CD4-positive, alpha-beta T cell treated with Interleukin-17A for 4 hours (primary cell): ENCODE data around the gene PTH.

Experiments used
- DNase-seq: peaks from one replicate; pipeline ENCODE4 v3.0.0-alpha.2; 2020; ENCODE audit warnings: mixed read lengths

Gene PTH

DNA sequence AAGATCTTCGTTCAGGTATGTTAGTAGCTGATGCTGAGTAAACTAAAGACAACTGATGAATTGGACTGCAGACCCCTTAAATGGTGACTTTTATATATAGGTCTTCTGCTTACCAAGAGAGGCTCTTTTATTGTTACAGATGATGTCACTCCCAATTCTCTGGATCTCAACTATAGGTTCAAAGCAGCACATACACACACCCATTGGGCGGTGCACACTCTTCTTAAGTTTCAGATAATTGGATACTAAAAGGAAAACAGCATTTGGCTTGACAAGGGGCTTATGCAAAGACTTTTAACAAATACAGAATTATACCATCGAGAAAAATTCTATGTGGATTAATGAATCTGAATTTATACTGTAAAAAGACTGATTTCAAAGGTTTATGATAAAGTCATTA is at the start of gene PTH:
Gene PTH (minus strand): TSS at position 69 of the 400 bp plus-strand sequence. CDS start 3,142 bp downstream, outside the sequence.
- DNase-seq, result no peak

DNA sequence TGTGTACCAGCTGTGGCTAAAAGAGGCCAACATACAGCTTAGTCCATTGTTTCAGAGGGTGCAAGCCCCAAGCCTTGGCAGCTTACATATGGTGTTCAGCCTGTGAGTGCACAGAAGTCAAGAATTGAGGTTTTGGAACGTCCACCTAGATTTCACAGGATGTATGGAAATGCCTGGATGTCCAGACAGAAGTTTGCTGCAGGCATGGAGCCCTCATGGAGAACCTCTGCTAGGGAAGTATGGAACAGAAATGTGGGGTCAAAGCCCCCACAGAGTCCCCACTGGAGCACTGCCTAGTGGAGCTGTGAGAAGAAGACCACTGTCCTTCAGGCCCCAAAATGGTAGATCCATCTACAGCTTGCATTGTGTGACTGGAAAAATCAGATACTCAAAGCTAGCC is 42.2 kb upstream of the PTH start:
- no peak for DNase-seq

DNA sequence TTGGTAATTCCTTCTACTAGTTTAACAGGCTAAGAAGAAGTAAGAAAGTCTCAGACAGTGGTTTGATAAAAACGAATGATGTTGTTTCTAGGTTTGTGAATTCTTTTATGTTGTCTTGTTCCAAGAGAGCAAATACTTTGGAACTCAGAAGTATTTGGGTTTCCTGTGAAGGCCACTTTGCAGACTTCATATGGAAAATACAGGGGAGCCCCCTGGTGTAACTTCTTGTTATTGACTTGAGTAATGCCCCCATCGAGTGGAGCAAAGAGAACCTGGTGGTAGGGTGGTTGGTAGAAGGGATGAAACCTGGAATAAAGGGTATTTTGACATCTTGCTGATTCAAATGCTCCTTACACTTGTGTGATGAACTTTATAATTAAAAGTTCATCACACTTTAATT is 40.0 kb upstream of the PTH start:
- no peak for DNase-seq

DNA sequence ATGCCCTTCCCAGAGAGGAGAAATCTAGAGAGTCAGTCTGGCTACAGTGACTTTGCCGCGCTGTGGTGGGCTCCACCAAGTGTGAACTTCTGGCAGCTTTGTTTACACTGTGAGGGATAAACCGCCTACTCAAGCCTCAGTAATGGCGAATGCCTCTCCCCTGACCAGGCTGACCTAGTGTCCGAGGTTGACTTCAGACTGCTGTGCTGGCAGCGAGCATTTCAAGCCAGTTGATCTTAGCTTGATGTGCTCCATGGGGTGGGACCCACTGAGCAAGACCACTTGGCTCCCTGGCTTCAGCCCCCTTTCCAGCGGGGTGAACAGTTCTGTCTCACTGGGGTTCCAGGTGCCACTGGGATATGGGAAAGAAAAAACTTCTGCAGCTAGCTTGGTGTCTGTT is 38.6 kb upstream of the PTH start:
- DNase-seq, result no peak

DNA sequence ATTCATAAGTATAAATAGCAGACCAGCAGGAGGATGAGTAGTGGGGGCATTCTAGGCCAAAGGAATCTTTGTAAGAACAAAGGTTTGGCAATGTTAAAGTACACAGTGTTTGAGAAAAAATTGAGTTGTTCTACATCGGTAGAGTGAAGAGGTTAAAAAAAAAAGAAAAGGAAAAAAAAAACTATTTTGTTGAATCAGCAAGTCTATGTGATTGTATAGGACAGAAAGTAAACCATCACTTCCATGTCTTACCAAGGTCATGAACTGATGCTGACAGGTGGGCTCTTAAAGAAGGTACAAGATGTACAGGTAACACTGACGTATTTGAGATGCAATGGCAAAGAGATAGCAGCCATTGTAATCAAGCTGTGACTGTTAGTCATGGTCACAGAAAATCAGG is 29.5 kb upstream of the PTH start:
- DNase-seq, result no peak

DNA sequence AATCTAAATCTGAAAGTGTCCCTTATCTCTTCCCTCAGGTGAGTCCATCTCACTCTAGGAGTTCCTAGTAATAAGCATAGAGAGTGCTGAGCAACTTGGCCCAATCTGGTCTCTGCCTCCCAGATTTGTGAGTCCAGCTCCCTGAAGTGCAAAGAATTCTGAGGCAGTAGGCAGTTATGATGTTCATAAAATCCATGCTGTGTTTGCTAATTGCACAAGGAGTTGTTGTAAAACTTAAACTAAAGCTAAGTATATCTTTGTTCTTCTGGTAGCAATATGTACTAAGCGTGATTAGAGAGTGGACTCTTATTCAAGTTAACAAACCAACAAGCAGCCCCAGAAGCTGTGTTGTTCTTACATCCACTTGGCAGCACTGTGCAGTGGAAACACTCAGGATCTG is 7.6 kb upstream of the PTH start:
- no peak for DNase-seq

DNA sequence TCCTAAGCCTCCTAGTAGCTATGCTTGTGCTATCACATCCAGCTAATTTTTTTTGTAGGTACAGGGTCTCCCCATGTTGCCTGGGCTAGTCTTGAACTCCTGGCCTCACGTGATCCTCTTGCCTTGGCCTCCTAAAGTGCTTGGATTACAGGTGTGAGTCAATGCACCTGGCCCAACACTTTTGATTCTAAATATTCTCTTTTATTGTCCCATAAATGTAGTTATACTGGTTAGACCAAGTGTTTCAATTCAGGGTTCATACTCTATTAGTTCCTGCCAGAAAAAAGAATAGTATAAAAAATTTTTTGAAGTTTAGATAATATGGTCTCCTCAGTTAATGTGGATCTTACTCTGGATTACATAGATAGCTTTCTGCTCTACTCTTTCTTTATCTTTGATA is 6.7 kb upstream of the PTH start:
- DNase-seq, result no peak

DNA sequence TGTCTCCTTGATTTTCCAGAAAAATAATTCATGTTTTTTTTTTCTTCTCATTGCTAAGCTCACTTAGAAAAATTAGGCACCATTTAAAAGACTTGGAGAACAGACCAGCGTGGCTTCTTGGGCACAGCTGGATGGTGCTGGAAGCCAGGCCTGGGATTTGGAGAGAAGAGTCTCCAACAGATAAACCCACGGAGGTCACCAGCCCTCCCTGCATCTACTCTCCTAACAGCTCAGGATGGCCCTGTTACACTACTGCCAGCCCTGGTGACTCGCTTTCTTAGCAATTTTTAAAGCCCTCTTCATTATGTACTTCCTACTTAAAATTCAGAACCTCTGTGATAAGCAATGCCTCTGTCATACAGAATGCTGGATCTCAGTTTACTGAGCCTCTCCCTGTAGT is 1.7 kb downstream of the PTH start:
- no peak for DNase-seq

DNA sequence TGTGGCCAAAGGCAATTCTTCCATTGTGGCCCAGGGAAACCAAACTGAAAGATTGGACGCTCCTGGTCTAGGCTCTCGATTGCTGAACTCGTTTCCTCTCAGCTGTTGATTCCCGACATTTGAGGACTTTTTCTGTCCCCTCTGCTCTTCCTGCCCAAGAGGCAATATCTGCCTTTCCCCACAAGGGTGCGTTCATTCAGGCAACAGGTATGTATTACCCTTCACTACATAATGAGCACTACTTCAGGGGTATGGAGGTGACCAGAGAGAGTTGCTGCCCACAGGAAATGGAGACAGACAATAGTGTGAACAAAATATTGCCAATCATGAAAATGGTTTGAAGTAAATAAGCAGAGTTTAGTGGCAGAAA is 8.2 kb downstream of the PTH start:
- peak; percentile 36 for DNase-seq

DNA sequence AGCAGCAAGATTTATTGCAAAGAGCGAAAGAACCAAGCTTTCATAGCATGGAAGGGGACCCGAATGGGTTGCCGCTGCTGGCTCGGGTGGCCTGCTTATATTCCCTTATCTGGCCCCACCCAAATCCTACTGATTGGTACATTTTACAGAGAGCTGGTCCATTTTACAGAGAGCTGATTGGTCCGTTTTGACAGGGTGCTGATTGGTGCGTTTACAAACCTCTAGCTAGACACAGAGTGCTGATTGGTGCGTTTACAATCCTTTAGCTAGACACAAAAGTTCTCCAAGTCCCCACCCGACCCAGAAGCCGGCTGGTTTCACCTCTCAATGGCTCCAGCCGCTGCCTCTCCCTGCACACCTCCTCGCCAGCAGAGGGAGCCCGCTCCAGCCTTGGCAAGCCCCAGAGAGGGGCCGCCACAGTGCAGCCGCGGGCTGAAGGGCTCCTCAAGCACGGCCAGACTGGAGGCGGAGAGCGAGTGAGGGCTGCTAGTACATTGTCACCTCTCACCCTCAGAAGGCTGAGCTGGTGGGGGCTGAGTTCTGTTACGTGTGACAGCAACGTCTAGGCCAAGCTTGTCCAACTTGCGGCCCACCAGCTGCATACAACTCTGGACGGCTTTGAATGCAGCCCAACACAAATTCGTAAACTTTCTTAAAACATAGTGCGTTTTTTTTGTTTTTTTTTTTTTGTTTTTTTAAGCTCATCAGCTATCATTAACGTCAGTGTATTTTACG is 8.7 kb downstream of the PTH start:
- DNase-seq, result peak; percentile 81

DNA sequence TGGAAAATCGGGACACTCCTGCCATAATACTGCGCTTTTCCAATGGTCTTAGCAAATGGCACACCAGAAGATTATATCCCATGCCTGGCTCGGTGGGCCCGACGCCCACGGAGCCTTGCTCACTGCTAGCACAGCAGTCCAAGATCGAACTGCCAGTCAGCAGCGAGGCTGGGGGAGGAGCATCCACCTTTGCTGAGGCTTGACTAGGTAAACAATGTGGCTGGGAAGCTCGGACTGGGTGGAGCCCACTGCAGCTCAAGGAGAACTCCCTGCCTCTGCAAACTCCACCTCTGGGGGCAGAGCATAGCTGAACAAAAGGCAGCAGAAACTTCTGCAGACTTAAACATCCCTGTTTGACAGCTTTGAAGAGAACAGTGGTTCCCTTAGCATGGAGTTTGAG is 15.6 kb downstream of the PTH start:
- DNase-seq, result no peak

DNA sequence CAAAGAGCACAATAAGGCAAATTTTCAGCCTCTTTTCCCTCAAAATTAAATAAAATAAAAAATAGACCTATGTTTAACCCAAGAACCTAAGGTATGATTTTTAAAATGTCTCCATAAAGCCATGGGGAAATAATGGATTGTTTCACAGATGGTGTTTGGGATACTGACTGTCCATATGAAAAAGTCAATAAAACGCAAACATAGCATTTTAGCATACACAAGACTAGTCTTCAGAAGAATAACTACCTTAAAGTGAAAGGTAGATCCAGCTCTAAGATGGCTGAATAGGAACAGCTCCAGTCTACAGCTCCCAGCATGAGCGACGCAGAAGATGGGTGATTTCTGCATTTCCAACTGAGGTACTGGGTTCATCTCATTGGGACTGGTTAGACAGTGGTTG is 16.1 kb downstream of the PTH start:
- no peak for DNase-seq

DNA sequence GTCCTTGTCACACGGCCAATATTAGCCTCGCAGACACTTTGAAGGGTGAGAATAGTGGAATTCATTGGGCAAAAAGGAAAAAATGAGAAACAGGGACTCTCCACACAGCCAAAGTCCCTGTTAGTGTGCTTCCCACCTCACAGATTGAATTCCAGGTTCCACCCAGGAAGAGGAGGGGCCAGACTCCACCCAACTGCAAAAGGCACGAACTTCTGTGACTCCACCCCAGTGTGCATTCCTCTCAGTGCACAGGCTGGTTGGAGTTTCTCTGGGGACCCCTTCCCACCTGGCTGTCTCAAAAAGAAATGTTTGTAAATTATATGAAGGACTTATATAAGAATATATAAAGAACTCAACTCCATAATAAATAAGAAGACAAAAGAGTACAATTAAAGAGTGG is 20.7 kb downstream of the PTH start:
- DNase-seq, result no peak

DNA sequence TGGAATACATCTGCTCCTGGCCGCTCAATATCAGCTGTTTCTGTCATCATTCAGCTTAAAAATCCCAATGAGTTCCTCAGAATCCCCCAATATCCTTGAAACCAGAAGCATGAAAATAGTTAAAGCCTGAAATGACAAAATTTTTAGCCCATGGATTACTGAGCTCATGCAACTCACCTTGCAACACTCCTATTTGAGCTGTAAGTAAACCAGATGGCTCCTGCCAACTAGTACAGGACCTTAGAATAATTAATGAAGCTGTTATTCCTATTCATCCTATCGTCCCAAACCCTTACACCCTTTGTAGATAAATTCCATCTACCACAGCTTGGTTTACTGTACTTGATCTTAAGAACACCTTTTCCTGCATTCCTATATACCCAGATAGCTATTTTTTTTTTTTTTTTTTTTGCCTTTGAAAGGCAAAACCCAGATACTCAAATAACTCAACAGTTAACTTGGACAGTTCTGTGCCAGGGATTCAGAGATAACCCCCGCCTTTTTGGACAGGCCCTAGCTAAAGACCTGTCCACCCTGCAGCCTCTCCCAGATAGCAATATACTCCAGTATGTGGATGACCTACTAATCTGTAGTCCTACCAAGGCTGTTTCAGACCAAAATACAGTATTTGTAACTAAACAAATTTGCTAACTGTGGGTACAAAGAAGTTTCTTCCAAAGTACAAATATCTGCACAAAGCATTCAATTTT is 22.6 kb downstream of the PTH start:
- DNase-seq, result no peak

DNA sequence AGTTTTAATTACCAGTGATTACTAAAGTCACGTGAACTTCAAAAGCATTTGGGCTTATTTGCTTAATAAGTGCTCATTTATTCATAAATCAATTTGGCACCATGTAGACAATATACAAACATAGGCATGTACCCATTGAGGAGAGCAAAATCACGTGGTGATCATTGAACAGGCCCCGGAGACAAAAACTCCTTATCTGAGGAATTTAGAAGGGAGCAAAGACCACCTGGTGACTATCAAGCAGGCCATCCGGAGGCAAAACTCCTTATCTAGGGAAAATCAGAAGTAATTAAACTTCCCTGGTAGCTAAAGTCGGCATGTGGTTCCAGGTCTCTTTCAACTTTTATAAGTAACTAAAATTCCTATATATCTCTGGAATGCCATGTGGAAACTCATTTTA is 27.0 kb downstream of the PTH start:
- DNase-seq, result no peak

DNA sequence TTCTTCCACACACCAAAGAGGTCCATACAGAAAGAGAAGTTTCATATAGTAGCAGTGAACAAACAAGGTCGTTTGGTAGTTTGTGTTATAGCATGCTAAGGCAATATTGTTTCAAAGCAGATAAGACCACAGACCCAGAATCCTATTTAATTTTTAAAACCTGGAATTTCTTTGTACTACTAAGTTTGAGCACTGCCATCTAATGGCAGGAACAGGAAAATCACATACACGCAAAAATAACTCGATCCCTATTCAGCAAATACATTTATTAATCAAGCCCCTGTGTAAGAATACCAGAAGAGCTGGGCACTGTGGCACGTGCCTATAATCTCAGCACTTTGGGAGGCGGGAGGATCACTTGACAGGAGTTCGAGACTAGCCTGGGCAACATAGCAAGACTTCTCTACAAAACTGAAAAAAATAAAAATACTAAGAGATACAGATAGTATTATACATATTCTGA is 29.9 kb downstream of the PTH start:
- DNase-seq, result no peak

DNA sequence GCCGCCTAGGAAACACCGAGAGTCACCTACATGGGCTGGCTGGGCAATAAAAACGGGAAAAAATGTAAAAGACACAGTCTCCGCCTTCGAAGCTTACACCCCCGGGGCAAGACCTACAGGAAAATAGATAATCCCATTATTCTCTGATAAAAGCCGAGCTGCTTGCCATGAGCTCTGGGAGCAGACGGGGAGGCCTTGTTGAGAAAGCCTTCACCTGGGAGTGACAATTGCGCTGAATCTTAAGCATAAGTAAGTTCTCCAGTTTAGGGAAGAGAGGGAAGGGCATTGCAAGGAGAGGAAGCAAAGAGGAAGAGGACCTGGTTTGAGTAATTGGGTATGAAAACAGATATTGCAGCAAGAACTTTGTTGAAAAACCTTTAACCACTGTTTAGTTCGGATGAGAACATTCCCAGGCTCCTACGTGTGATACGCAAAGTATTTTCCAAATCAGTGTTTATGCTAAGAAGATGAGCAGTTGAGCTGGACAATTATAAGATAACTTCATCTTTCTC is 32.0 kb downstream of the PTH start:
- DNase-seq, result no peak

DNA sequence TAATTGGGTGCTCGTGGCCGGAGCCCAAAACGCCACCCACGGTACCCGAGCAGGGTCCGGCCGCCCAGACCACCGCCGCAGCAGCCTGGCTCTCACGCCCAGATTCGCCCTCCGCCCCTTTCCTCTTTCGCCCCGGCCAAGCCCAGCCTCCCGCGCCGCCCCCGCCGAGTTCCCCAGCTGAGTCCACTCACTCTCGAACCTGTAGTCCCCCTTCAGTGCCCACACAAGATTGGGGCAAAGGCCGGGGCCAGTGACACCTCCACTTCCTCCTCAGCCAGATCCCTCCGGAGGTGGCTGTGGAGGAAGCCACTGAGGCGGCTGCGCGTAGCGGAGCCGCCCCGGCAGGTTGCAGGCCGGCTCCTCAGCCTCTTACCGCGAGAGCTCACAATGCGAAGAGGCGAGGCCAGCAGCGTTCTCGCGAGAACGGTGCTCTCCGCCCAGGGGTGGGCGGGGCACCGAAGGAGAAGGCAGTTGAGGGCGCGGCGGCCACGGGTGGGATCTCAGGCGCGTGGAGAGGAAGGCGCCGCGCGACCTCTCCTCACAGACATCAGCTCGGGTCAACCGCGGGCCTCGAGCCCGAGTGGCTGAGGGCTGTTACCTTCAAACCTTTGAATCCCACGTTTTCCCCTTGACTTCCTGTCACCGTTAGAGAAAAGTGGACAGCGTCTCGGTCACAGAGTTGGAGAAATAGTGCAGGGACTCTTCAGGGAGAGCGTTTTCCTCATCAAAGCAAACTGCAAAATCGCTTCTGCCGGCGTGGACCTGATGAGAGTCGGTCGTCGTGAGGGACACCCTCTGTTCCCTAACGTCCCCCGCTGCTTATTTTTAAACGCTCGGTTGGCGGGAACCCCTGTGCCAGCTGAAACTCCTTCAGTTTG is 32.7 kb downstream of the PTH start, which contains the start of gene BTBD10:
Gene BTBD10 (minus strand): TSS at position 322 of the 878 bp plus-strand sequence. CDS start 18,098 bp downstream, outside the sequence.
- peak; percentile 92 for DNase-seq

DNA sequence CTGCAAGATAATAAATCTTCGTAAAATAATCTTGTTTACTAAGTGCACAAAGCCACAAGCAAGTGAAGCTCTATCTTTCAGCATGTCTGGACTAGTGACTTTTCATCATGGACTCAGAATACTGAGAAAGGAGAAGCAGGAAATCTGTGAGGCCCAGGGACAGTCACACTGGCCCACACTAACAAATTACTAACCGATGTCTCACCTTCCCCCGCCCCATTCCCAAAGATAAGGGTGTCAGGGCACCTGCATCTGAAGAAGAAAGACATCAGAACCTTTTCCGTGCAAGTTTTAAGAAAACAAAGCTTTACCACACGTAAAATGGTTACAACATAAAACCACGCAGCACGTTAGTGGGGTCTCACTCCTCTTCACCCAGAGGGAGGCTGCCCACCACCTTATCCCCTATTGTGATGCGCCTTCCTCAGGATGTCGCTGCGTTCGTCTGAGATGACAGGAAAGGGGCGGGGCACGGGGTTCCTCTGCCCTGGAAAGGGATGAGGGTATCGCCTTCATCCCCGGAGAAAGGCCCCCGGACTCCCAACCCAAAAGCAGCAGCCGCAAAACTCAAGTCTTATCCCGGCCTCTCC is 33.4 kb downstream of the PTH start:
- peak; percentile 74 for DNase-seq

DNA sequence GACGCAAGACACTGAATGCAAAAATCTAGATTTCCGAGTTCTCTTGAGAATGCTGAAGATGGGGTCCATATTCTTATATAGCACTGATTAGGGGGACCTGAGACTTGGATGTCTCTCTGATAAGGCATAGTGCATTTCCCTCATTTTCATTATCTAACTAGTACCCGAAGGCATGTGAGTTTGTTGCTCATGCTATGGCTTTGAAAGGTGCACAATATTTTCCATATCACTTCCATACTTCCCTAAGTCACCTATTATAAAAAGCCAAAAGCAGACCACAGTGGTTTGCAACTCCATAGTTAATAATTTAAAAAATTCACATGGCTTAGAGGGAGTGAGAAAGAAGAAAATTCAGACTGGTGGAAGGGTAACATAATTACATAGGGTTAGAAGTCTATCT is 34.5 kb downstream of the PTH start:
- no peak for DNase-seq

DNA sequence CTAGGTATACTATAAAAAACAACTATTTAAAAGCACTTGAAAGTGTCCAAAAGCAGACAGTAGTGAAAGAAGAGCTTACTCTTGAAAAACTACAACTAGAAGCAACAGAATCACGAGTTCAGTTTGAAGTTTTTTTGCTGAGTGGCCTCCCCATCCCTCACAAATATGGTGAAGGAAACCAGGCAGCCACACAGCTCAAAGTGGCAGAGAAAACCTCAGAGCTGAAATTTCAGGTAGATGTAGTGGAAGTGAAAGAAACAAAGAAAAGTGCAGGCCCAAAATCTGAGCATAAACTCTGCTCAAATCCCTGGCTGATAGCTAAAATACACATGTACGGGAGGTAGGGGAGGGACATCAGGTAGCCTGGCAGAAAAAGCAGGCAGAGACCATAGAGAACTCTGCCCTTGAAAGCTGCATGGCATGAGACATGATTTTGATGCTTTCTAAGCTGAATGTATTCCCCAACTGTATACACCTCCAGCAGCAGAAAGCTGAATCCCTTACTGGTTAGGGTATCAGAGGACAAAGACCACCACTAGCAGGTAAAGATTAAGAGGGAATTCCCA is 44.9 kb downstream of the PTH start:
- no peak for DNase-seq

DNA sequence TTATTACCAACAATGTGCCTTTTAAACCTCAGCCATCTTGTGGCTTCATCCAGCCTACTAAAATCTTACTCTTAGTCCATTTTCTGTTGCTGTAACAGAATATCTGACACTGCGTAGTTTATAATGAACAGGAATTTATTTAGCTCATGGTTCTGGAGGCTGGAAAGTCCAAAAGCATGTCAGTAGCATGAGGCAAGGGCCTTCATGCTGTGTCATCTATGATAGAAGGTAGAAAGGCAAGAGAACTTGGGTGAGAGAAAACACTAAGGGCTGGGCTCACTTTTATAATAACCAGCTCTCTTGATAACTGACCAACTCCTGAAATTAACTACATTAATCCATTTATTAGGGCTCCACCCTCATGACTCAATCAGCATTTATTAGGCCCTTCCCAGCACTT is 46.3 kb downstream of the PTH start:
- no peak for DNase-seq

DNA sequence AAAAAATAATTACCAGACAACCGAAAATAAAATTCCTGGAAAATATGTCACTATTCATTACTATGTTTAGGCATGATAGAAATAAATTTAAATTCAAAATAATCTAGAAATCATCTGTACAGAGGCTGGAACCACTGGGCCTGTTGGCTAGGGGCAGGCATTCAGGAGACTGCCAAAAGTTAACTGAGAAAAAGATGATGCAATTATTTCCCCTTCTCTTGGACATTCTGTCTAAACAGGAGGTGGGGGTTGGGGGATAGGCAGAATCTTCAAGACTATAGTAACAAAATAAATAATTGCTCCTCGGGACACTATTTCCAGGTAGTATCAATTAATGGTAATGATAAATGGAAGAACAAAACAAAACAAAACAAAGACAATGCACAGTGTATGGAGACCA is 46.9 kb downstream of the PTH start:
- no peak for DNase-seq
